Trophoblast cell (in vitro differentiated cells and primary cell): Measurements from ENCODE around the gene CLEC14A.

Experiments used
- DNase-seq, 2 donors: peaks; one replicate each; pipeline ENCODE4 v3.0.0-alpha.2; 2016
- H2AFZ ChIP-seq: 2 replicates; pipeline ENCODE4 v1.6.1; 2013; ENCODE audit warnings: low read length, moderate library complexity, mild to moderate bottlenecking; ENCODE audit not compliant: insufficient read depth, poor library complexity
- H2AK5ac ChIP-seq: 2 replicates; pipeline ENCODE4 v1.6.1; 2013; ENCODE audit warnings: mild to moderate bottlenecking, low read length
- H2BK120ac ChIP-seq: 2 replicates; pipeline ENCODE4 v1.6.1; 2013; ENCODE audit warnings: low read length, mild to moderate bottlenecking, moderate library complexity; ENCODE audit not compliant: insufficient read depth, poor library complexity
- H2BK12ac ChIP-seq: 2 replicates; pipeline ENCODE4 v1.6.1; 2013; ENCODE audit warnings: mild to moderate bottlenecking, low read length, moderate library complexity
- H2BK5ac ChIP-seq: 2 replicates; pipeline ENCODE4 v1.6.1; 2013; ENCODE audit warnings: low read length, low read depth, moderate library complexity, mild to moderate bottlenecking; ENCODE audit not compliant: poor library complexity
- H3K14ac ChIP-seq: 2 replicates; pipeline ENCODE4 v1.6.1; 2013; ENCODE audit warnings: mild to moderate bottlenecking, low read length
- H3K18ac ChIP-seq: 2 replicates; pipeline ENCODE4 v1.6.1; 2013; ENCODE audit warnings: mild to moderate bottlenecking, low read length
- H3K23ac ChIP-seq: 2 replicates; pipeline ENCODE4 v1.6.1; 2013; ENCODE audit warnings: low read length
- H3K27ac ChIP-seq: 2 replicates; pipeline ENCODE4 v1.5.1; 2013; ENCODE audit warnings: low read depth, mild to moderate bottlenecking, inconsistent platforms, low read length, moderate library complexity
- H3K27me3 ChIP-seq: 2 replicates; pipeline ENCODE4 v1.6.1; 2013; ENCODE audit warnings: inconsistent platforms, mild to moderate bottlenecking, low read length, moderate library complexity; ENCODE audit not compliant: insufficient read depth
- H3K36me3 ChIP-seq, 2 experiments: 1 replicate in 1 of 2; 2 replicates in 1 of 2; pipeline ENCODE4 v1.6.1; 2013; ENCODE audit warnings: low read length in 2 of 2, mild to moderate bottlenecking in 2 of 2, moderate library complexity in 1 of 2; ENCODE audit not compliant: insufficient read depth in 2 of 2, control insufficient read depth in 1 of 2
- H3K4ac ChIP-seq: 2 replicates; pipeline ENCODE4 v1.6.1; 2013; ENCODE audit warnings: low read depth, mild to moderate bottlenecking, low read length, moderate library complexity
- H3K4me1 ChIP-seq, 2 experiments: 1 replicate in 1 of 2; 2 replicates in 1 of 2; pipeline ENCODE4 v1.6.1; 2013; ENCODE audit warnings: low read length in 2 of 2, mild to moderate bottlenecking in 2 of 2, moderate library complexity in 1 of 2; ENCODE audit not compliant: insufficient read depth in 2 of 2, control insufficient read depth in 1 of 2
- H3K4me2 ChIP-seq: 2 replicates; pipeline ENCODE4 v1.6.1; 2013; ENCODE audit warnings: inconsistent platforms, mild to moderate bottlenecking, low read length, moderate library complexity
- H3K4me3 ChIP-seq: 2 replicates; pipeline ENCODE4 v1.5.1; 2013; ENCODE audit warnings: mild to moderate bottlenecking, low read depth, low read length, inconsistent platforms
- H3K79me1 ChIP-seq: one replicate; pipeline ENCODE4 v1.6.1; 2013; ENCODE audit warnings: low read length
- H3K79me2 ChIP-seq: 2 replicates; pipeline ENCODE4 v1.6.1; 2013; ENCODE audit warnings: low read length, mild to moderate bottlenecking; ENCODE audit not compliant: control insufficient read depth, insufficient read depth, poor library complexity
- H3K9ac ChIP-seq: 2 replicates; pipeline ENCODE4 v1.6.1; 2013; ENCODE audit warnings: mild to moderate bottlenecking, low read length
- H3K9me3 ChIP-seq: 2 replicates; pipeline ENCODE4 v1.6.1; 2013; ENCODE audit warnings: low read depth, mild to moderate bottlenecking, control low read depth, inconsistent platforms, low read length; ENCODE audit not compliant: insufficient read depth
- H4K12ac ChIP-seq: 2 replicates; pipeline ENCODE4 v1.6.1; 2013; ENCODE audit warnings: low read depth, mild to moderate bottlenecking, low read length, moderate library complexity
- H4K8ac ChIP-seq: 2 replicates; pipeline ENCODE4 v1.6.1; 2013; ENCODE audit warnings: low read depth, mild to moderate bottlenecking, low read length, moderate library complexity
- H4K91ac ChIP-seq: one replicate; pipeline ENCODE4 v1.6.1; 2013; ENCODE audit warnings: low read depth, mild to moderate bottlenecking, low read length, moderate library complexity
- WGBS: extraction: QIAGEN DNeasy Blood & Tissue Kit; methylation state at CpG from one replicate; pipeline ENCODE4 v1.1.7; 2013; ENCODE audit warnings: missing lambda C conversion rate; ENCODE audit not compliant: insufficient read length, insufficient coverage; ENCODE audit errors: extremely low coverage; 5-methylcytosine and 5-hydroxymethylcytosine counted together

Gene CLEC14A

DNA sequence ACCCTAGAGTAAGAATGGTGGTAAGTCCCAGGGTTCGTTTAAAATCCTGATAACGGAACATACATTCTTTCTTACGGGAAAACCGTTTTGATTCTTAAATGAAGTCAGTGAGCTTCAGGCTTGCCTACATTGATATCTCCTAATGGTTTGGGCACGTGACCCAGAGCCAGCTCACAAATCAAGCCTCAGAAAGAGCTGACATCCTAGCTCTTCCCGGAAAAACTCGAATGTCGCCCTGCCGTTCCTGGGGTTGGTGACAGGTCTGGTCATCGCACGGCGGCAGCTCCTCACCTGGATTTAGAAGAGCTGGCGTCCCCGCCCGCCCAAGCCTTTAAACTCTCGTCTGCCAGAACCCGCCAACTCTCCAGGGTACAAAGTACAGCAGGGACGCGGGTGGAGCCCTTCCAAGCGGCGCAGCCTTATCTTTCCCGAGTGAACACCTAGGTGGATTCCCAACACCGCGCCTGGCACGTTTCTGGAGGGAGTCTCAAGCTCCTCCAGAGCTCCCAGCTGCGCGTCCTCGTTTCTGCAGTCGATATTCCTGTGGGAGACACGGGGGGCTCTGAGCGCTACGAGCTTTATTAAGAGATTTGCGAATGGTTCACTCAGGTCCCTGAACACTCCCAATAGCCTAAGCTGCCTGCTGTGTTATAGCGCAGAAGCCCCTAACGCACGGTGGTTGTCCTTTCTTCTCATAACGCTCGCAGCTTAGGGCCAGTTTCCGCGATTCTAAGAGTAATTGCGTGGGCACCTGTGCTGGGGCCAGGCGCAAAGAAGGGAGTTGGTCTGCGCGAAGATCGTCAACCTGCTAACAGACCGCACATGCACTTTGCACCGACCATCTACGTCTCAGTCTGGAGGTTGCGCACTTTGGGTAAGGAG, 47.9 kb downstream of the CLEC14A start, which contains the start of gene SSTR1:
Gene SSTR1 (plus strand): TSS at position 169 of the 882 bp plus-strand sequence. CDS start 1,486 bp downstream, outside the sequence.
- Histone ChIP-seq H4K12ac (no peak within 1 kb of the TSS), H3K36me3 (no peaks in the 10 kb centered on the region), H3K14ac (no peak within 1 kb of the TSS), H3K4me2 (peak within 1 kb of the TSS; percentile 53), H2AK5ac (no peak within 1 kb of the TSS), H3K18ac (no peak within 1 kb of the TSS), H3K9ac (no peak within 1 kb of the TSS), H3K23ac (peak within 1 kb of the TSS; percentile 56), H3K4ac (no peak within 1 kb of the TSS), H3K79me2 (no peaks in the 10 kb centered on the region), H3K4me1 (peaks cover 9 to 14% of the 10 kb centered on the region in 2 experiments), H2AFZ (no peak within 1 kb of the TSS), H3K9me3 (peaks cover 16% of the 10 kb centered on the region), H4K91ac (no peak within 1 kb of the TSS), H2BK12ac (no peak within 1 kb of the TSS), H3K27me3 (peaks cover 49% of the 10 kb centered on the region), H4K8ac (no peak within 1 kb of the TSS), H2BK120ac (no peak within 1 kb of the TSS), H3K27ac (no peak within 1 kb of the TSS), H3K79me1 (no peaks in the 10 kb centered on the region), H3K4me3 (no peak within 1 kb of the TSS), H2BK5ac (no peak within 1 kb of the TSS)
- WGBS = no CpG with 5 or more reads among the region's 49 CpGs
- no peak for DNase-seq

DNA sequence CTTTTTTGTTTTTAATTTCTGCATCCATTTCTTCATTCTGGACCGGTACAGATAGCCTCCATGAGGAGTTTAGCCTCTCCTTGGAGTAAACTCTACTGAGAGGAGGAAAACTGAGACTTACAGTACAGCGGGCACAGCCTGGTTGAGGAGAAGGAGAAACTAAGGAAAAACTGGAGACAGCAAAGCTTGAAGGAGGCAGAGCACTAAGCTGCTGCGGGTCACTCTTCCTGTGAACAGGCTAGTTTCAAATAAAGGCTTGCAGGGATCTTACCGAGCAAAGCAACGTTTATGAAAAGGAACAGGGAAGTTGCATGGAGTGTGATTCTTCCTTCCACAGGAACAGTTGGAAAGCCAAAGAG, 48.5 kb downstream of the CLEC14A start:
- peaks cover 9 to 14% of the 10 kb centered on the region in 2 experiments for H3K4me1 ChIP-seq
- no peak overlapping the region for H3K18ac ChIP-seq
- no peak overlapping the region for H3K4me3 ChIP-seq
- no peaks in the 10 kb centered on the region for H3K79me1 ChIP-seq
- no peak overlapping the region for H3K23ac ChIP-seq
- H3K4ac ChIP-seq = no peak overlapping the region
- H2BK120ac ChIP-seq = no peak overlapping the region
- no peak for DNase-seq
- WGBS = no CpG with 5 or more reads among the region's 5 CpGs
- no peak overlapping the region for H4K91ac ChIP-seq
- no peak overlapping the region for H2AK5ac ChIP-seq
- no peak overlapping the region for H4K12ac ChIP-seq
- H4K8ac ChIP-seq = no peak overlapping the region
- H3K36me3 ChIP-seq = no peaks in the 10 kb centered on the region
- H3K4me2 ChIP-seq = no peak overlapping the region
- no peak overlapping the region for H2BK5ac ChIP-seq
- no peak overlapping the region for H2AFZ ChIP-seq
- peaks cover 16% of the 10 kb centered on the region for H3K9me3 ChIP-seq
- H3K79me2 ChIP-seq = no peaks in the 10 kb centered on the region
- H3K9ac ChIP-seq = no peak overlapping the region
- H2BK12ac ChIP-seq = no peak overlapping the region
- peaks cover 49% of the 10 kb centered on the region for H3K27me3 ChIP-seq
- no peak overlapping the region for H3K27ac ChIP-seq
- H3K14ac ChIP-seq = no peak overlapping the region

DNA sequence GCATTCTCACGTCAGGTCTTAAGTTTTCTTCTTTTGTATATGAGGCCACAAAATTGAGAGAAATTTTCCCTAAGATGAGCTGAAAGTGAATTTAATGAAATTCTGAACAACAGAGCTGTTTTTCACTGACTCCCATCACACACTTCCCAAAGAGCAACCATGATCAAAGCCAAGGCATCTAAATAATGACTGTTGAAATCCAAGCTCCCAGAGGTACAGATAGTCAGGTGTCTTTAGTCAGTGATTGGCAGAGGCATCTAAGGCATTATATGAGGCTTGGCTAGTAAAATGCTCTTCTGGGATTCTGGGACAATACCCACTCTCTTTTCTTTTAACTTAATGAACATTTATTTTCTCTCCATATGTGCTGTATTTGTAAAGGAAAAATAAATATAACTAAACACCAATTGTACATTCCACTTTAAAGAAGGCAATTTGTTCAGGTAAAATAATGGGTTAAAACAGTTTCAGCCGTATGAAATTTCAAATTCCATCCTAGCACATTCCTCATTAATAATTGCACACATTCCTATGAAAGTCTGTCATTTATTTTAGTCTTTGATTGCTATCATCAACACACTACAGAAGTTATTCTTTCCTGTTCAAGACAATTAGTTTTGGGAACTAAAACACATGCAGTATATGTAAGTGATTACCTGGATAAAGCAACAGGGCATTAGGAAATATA, 49.1 kb downstream of the CLEC14A start:
- Histone ChIP-seq H3K79me1 (no peaks in the 10 kb centered on the region), H3K9ac (no peak overlapping the region), H4K12ac (no peak overlapping the region), H3K4me2 (no peak overlapping the region), H3K14ac (no peak overlapping the region), H3K27me3 (peaks cover 45% of the 10 kb centered on the region), H3K9me3 (peaks cover 16% of the 10 kb centered on the region), H2AK5ac (no peak overlapping the region), H3K79me2 (no peaks in the 10 kb centered on the region), H3K23ac (no peak overlapping the region), H3K4me3 (no peak overlapping the region), H3K4ac (no peak overlapping the region), H2AFZ (no peak overlapping the region), H2BK120ac (no peak overlapping the region), H3K4me1 (peaks cover 9 to 14% of the 10 kb centered on the region in 2 experiments), H4K8ac (no peak overlapping the region), H3K36me3 (no peaks in the 10 kb centered on the region), H2BK5ac (no peak overlapping the region), H2BK12ac (no peak overlapping the region), H3K27ac (no peak overlapping the region), H4K91ac (no peak overlapping the region), H3K18ac (no peak overlapping the region)
- DNase-seq = no peak
- no CpG with 5 or more reads among the region's 2 CpGs for WGBS

DNA sequence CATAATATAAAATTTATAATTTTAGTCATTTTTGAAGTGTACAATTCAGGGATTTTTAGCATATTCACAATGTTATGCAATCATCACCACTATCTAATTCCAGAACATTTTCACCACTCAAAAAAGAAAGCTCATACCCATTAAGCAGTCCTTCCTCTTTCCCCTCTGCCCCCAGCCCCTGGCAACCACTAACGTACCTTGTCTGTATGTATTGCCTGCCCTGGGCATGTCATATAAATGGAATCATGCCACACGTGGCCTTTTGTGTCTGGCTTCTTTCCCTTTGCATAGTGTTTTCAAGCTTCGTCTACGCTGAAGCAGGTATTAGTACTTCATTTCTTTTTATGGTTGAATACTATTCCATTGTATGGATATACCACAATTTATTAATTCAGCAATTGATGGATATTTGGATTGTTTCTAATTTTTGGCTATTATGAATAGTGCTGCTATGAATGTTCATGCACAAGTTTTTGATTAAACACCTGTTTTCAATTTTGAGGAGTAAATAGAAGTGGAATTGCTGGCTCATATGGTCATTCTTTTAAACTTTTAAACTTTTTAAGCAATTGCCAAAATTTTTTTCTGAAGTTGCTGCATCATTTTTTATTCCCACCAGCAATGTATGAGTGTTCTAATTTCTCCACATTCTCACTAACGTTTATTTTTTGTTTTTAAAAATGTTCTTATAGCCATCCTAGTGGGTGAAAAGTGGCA, 49.8 kb downstream of the CLEC14A start:
- Histone ChIP-seq H3K18ac (no peak overlapping the region), H3K4me3 (no peak overlapping the region), H3K36me3 (no peaks in the 10 kb centered on the region), H3K9me3 (peaks cover 16% of the 10 kb centered on the region), H3K4ac (no peak overlapping the region), H3K4me1 (peaks cover 9 to 12% of the 10 kb centered on the region in 2 experiments), H3K23ac (no peak overlapping the region), H4K8ac (no peak overlapping the region), H3K79me2 (no peaks in the 10 kb centered on the region), H3K27ac (no peak overlapping the region), H4K91ac (no peak overlapping the region), H2AFZ (no peak overlapping the region), H3K79me1 (no peaks in the 10 kb centered on the region), H3K14ac (no peak overlapping the region), H3K27me3 (peaks cover 38% of the 10 kb centered on the region), H2BK5ac (no peak overlapping the region), H3K4me2 (no peak overlapping the region), H3K9ac (no peak overlapping the region), H4K12ac (no peak overlapping the region), H2BK120ac (no peak overlapping the region), H2AK5ac (no peak overlapping the region), H2BK12ac (no peak overlapping the region)
- no peak for DNase-seq
- WGBS = no CpG with 5 or more reads among the region's 5 CpGs
